A673 (cell line): Measurements from ENCODE around the gene CPAMD8. TPM values are rescaled to one million over a fixed set of nuclear protein-coding genes. Genes with fewer than 3 reads are reported as not detected.

Experiments
- BruUV-seq: library from RNA; stranded (reverse); fragments of 400-500 nt; replicated peaks from 2 replicates; lab custom pipeline; 2021; lab: Mats Ljungman, UMichigan
- CTCF ChIA-PET: fragments of 300-600 bp; sonication (Branson Sonifier 250); formaldehyde crosslinking; loops from one replicate; lab custom pipeline; 2022; ENCODE audit warnings: antibody characterized with exemption; lab: Charles Lee
- POLR2A ChIA-PET: fragments of 300-600 bp; sonication (Branson Sonifier 250); formaldehyde crosslinking; loops from one replicate; lab custom pipeline; 2022; ENCODE audit warnings: antibody characterized with exemption; ENCODE audit not compliant: low non-redundant PET; lab: Charles Lee
- DNase-seq: peaks from one replicate; pipeline ENCODE4 v3.0.0-alpha.2; 2015; ENCODE audit warnings: low spot score
- H3K27ac ChIP-seq: fragments of 200-600 bp; sonication (generic); 2 replicates; pipeline ENCODE4 v1.5.1; 2016; ENCODE audit warnings: mixed run types, low read depth, mild to moderate bottlenecking, mixed read lengths, antibody characterized with exemption, low read length; ENCODE audit not compliant: poor library complexity, severe bottlenecking
- H3K27me3 ChIP-seq: fragments of 200-600 bp; sonication (generic); replicated peaks from 2 replicates; pipeline ENCODE4 v1.6.1; 2017; ENCODE audit warnings: mixed run types, low read depth, mild to moderate bottlenecking, mixed read lengths, antibody characterized with exemption, low read length; ENCODE audit not compliant: insufficient read depth, poor library complexity
- H3K36me3 ChIP-seq: fragments of 200-600 bp; sonication (generic); 2 replicates; pipeline ENCODE4 v1.6.1; 2016; ENCODE audit warnings: mixed run types, mild to moderate bottlenecking, mixed read lengths, antibody characterized with exemption, low read length; ENCODE audit not compliant: insufficient read depth, poor library complexity, severe bottlenecking
- H3K4me1 ChIP-seq: fragments of 200-600 bp; sonication (generic); 2 replicates; pipeline ENCODE4 v1.6.1; 2017; ENCODE audit warnings: mixed run types, mild to moderate bottlenecking, mixed read lengths, antibody characterized with exemption, low read length; ENCODE audit not compliant: insufficient read depth, poor library complexity, severe bottlenecking
- H3K4me3 ChIP-seq: fragments of 200-600 bp; sonication (generic); 2 replicates; pipeline ENCODE4 v1.5.1; 2016; ENCODE audit warnings: low read depth, mixed run types, mild to moderate bottlenecking, mixed read lengths, low read length; ENCODE audit not compliant: poor library complexity, severe bottlenecking
- H3K9me3 ChIP-seq: fragments of 200-600 bp; sonication (generic); 2 replicates; pipeline ENCODE4 v1.6.1; 2016; ENCODE audit warnings: mixed run types, low read depth, mild to moderate bottlenecking, mixed read lengths, antibody characterized with exemption, low read length; ENCODE audit not compliant: poor library complexity, severe bottlenecking
- EZH2 ChIP-seq: fragments of 200-600 bp; sonication (generic); IDR thresholded peaks from 2 replicates; pipeline ENCODE4 v1.6.1; 2017; ENCODE audit warnings: borderline replicate concordance, low read depth, mild to moderate bottlenecking, mixed read lengths, antibody characterized with exemption, low read length; ENCODE audit not compliant: poor library complexity, severe bottlenecking
- intact Hi-C: fragments of 100-400 bp; cut with micrococcal nuclease; formaldehyde crosslinking; loops from one replicate; pipeline ENCODE4 v1.10.0; 2022; ENCODE audit not compliant: unreplicated experiment
- total RNA-seq: library from RNA; stranded (reverse); gene quantifications from 2 replicates; pipeline ENCODE4 v1.2.3, GENCODE V29; 2021
- TF ChIP-seq, protein P1 (sequence below): fragments of 300-800, 200-600 bp; sonication (generic); conservative IDR thresholded peaks from 2 replicates; pipeline ENCODE4 v1.5.1; 2017; ENCODE audit warnings: low read depth, mild to moderate bottlenecking, antibody characterized with exemption, low read length, moderate library complexity, mixed read lengths

The CPAMD8 gene
- total RNA-seq, 1 experiment from 2014 or later: 0.82 TPM

- H3K4me1 ChIP-seq: no peaks in the 10 kb centered on the region
- peaks cover 15% of the 10 kb centered on the region for H3K9me3 ChIP-seq
- DNase-seq: no peak
- H3K4me3 ChIP-seq: no peak overlapping the region
- intact Hi-C loops: no loop called here
- POLR2A ChIA-PET: no interaction called here
- CTCF ChIA-PET: no interaction called here
- TF ChIP-seq, protein P1, sequence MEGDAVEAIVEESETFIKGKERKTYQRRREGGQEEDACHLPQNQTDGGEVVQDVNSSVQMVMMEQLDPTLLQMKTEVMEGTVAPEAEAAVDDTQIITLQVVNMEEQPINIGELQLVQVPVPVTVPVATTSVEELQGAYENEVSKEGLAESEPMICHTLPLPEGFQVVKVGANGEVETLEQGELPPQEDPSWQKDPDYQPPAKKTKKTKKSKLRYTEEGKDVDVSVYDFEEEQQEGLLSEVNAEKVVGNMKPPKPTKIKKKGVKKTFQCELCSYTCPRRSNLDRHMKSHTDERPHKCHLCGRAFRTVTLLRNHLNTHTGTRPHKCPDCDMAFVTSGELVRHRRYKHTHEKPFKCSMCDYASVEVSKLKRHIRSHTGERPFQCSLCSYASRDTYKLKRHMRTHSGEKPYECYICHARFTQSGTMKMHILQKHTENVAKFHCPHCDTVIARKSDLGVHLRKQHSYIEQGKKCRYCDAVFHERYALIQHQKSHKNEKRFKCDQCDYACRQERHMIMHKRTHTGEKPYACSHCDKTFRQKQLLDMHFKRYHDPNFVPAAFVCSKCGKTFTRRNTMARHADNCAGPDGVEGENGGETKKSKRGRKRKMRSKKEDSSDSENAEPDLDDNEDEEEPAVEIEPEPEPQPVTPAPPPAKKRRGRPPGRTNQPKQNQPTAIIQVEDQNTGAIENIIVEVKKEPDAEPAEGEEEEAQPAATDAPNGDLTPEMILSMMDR: no peak
- no peak for TF ChIP-seq EZH2
- H3K27ac ChIP-seq: no peak overlapping the region
- no TSS peak for BruUV-seq
- H3K36me3 ChIP-seq: no peaks in the 10 kb centered on the region
- H3K27me3 ChIP-seq: no peaks in the 10 kb centered on the region
Measured at GRCh38 chr19:16914421-16914820, 112.2 kb downstream of the CPAMD8 start.

DNA sequence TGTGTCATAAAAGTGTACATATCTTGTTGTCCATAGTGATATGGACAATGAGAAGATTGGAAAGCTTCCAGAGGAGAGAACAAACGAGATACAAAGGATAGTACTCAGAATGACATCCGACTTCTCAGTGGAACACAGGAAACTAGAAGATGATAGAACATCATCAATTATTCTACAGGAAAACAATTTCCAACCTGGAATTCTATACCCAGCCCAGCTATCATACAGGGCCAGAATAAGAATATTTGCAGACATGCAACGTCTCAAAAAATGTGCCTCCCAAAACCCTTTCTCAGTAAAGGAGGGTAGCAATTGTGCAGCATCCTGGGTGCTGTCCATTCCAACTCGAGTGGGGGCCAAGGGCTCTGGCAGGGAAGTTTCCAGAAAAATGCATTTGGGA is 113.8 kb downstream of the CPAMD8 start:
- CTCF ChIA-PET: no interaction called here
- no peaks in the 10 kb centered on the region for H3K27me3 ChIP-seq
- POLR2A ChIA-PET: no interaction called here
- DNase-seq: no peak
- H3K27ac ChIP-seq: no peak overlapping the region
- H3K4me1 ChIP-seq: no peaks in the 10 kb centered on the region
- H3K36me3 ChIP-seq: no peaks in the 10 kb centered on the region
- no TSS peak for BruUV-seq
- TF ChIP-seq, protein P1: no peak
- TF ChIP-seq EZH2: no peak
- H3K4me3 ChIP-seq: no peak overlapping the region
- intact Hi-C loops: no loop called here
- peaks cover 15% of the 10 kb centered on the region for H3K9me3 ChIP-seq

DNA sequence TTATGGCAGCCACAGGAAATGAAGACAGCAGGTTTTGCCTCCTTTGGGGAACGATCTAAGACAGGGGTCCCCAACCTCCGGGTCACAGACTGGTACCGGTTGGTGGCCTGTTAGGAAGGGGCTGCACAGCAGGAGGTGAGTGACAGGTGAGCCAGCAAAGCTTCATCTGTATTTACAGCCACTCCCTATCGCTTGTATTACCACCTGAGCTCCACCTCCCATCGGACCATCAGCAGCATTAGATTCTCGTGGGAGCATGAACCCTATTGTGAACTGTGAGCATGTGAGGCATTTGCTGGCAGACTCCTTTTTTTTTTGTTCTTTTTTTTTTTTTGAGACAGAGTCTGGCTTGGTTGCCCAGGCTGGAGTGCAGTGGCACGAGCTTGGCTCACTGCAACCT is 115.6 kb downstream of the CPAMD8 start:
- Histone ChIP-seq H3K9me3 (peaks cover 15% of the 10 kb centered on the region), H3K4me3 (no peak overlapping the region), H3K4me1 (no peaks in the 10 kb centered on the region), H3K27me3 (no peaks in the 10 kb centered on the region), H3K36me3 (no peaks in the 10 kb centered on the region), H3K27ac (no peak overlapping the region)
- TF ChIP-seq, protein P1: no peak
- no peak for TF ChIP-seq EZH2
- ChIA-PET CTCF (interaction anchor here (0.7 kb wide), 1 partner anchor 22 kb away, joined by 3 read pairs; no protein-coding TSS in a partner anchor), POLR2A (no interaction called here)
- intact Hi-C loops: no loop called here
- DNase-seq: no peak
- no TSS peak for BruUV-seq
